ENCODE measurements around the gene MS4A4E. TPM values are rescaled to one million over a fixed set of nuclear protein-coding genes. Genes with fewer than 3 reads are reported as not detected.
"Not testable (repeated sequence)": the region's sequence is repeated elsewhere in the genome, so short reads cannot be mapped to it uniquely, and the experiment has no call there.

The MS4A4E gene
- polyA plus RNA-seq (ENCODE audit: low read depth in 6 of 6), result not detected

DNA sequence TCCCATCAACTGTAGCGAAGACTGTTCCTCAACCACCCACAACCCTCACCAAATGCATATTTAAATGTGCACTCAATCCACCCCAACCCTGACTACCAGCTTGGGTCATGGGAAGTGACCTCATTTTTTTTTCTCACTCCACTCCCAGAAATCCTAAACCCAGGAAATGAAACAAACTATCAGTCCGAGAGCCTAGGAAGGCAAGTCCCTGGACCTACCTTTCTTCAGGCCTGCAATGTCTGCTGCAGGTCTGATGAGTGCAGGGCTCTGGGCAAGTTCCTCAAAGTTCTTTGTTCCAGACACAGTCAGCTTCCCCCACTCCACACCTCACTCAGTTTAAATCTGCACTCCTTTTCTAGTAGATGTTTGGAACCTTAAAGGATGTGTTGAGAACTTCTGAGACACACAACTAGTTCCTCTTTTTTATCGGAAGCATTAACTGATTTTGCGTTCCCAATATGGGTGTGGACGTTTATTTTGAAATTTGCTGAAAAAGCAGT is at the start of gene MS4A4E:
TSS of gene MS4A4E (minus strand) at position 398 of the 500 bp plus-strand sequence. CDS start 13,082 bp downstream, outside the sequence.
- peaks cover 9 to 20% (median 11%) of the 10 kb centered on the region in 3 donors for H3K4me1 Mint-ChIP-seq
- H3K4me3 Mint-ChIP-seq, result peak within 1 kb of the TSS in 4 of 8 donors; percentile 29 to 57 (median 50)
- no peaks in the 10 kb centered on the region for H3K36me3 Mint-ChIP-seq
- H3K9me3 Mint-ChIP-seq, result no peaks in the 10 kb centered on the region
- peak; percentile 78 to 88 for ATAC-seq (ENCODE audit: low read depth in 2 of 2)
- peak within 1 kb of the TSS in 2 of 6 donors; percentile 1 to 55 for H3K27ac Mint-ChIP-seq
- peak; percentile 24 for DNase-seq
- no peaks in the 10 kb centered on the region for H3K27me3 Mint-ChIP-seq

DNA sequence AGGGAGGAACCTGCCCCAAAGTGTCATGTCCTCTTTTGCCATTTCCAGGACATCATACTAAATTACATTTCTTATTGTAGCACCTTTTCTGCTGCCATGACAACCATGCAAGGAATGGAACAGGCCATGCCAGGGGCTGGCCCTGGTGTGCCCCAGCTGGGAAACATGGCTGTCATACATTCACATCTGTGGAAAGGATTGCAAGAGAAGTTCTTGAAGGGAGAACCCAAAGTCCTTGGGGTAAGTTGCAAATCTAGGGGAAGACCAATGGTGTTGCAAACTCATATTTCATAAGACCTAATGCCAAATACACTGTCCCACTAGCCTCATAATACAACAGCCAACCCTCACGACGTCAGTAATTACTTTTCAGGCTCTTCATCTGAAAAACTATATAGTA is 49.2 kb upstream of the MS4A4E start:
- Mint-ChIP-seq H3K4me3 (no peak overlapping the region), H3K9me3 (peaks cover 0 to 12% (median 2%) of the 10 kb centered on the region in 7 donors), H3K4me1 (no peaks in the 10 kb centered on the region), H3K27me3 (peaks cover 0 to 4% (median 0%) of the 10 kb centered on the region in 3 donors), H3K27ac (no peak overlapping the region), H3K36me3 (peaks cover 0 to 7% of the 10 kb centered on the region in 2 donors)
- ATAC-seq (ENCODE audit: low read depth in 2 of 2) (no peak), DNase-seq (no peak)

DNA sequence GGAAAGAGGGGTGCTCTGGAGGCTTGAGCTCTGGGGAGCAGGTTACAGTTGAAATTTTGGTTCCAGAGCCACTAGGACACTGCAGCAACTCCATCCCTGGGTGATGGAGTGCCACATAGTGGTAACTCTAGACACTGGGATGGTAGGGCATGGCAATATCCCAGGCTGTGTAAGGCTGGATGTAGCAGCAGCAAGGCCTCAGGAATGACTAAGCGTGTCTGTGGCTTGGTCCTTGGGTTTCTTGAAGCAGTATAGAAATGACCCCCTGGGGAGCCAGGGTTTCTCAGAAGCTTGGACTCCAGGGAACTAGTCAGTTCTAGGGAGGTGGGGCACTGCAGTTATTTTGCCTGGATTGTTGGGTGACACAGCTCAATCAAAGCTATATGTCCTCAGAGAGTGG is 45.6 kb upstream of the MS4A4E start:
- Mint-ChIP-seq H3K36me3 (peaks cover 0 to 7% of the 10 kb centered on the region in 2 donors), H3K27me3 (no peaks in the 10 kb centered on the region), H3K9me3 (peaks cover 0 to 12% (median 2%) of the 10 kb centered on the region in 7 donors), H3K4me1 (no peaks in the 10 kb centered on the region), H3K4me3 (no peak overlapping the region), H3K27ac (peak overlapping the region in 2 of 6 donors; percentile 75 to 92)
- DNase-seq (no peak), ATAC-seq (ENCODE audit: low read depth in 2 of 2) (no peak)

DNA sequence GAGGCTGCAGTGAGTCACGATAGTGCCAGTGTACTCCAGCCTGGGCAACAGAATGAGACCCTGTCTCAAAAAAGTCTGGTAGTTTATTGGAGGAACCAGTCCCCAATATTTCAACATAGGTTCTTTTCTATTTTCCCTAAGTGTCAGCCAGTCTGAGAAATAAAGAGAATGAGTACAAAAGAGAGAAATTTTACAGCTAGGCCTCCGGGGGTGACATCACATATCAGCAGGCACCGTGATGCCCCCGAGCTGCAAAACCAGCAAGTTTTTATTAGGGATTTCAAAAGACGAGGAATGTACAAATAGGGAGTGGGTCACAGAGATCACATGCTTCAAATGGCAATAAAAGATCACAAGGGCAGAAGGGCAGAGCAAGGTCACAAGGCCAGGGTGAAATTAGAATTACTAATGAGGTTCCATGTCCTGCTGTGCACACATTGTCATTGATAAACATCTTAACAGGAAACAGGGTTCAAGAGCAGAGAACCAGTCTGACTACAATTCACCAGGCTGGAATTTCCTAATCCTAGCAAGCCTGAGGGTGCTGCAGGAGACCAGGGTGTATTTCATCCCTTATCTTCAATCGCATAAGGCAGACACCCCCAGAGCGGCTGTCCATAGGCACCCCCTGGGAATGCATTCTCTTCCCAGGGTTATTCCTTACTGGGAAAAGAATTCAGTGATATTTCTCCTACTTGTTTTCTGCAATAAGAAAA is 42.6 kb upstream of the MS4A4E start:
- H3K9me3 Mint-ChIP-seq, result peaks cover 0 to 12% (median 2%) of the 10 kb centered on the region in 7 donors
- not testable (repeated sequence) for ATAC-seq (ENCODE audit: low read depth in 2 of 2); H3K27me3 Mint-ChIP-seq; H3K4me3 Mint-ChIP-seq; H3K36me3 Mint-ChIP-seq; DNase-seq
- peaks cover 13 to 17% (median 14%) of the 10 kb centered on the region in 3 donors for H3K4me1 Mint-ChIP-seq
- peak overlapping the region in 2 of 6 donors; percentile 44 to 57 for H3K27ac Mint-ChIP-seq

DNA sequence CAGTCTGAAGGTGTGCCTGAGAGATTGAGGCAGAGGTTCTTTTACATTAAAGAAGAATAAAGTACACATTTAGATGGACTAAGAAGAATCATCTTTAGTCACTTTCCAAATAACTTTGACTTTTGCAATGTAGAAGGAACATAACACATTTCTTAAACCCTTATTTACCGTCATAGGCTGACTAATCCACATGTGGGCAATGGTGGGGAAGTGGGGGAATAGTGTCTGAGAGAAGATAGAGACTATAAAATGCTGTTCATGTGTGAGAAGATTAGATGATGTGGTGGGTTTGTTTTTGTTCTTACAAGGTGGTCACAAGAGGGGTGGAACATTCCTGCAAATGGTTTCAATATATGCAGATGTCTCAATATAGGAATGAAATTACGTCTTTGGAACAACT is 39.3 kb upstream of the MS4A4E start:
- H3K36me3 Mint-ChIP-seq, result no peaks in the 10 kb centered on the region
- no peaks in the 10 kb centered on the region for H3K9me3 Mint-ChIP-seq
- peak overlapping the region in 3 of 6 donors; percentile 5 to 44 (median 7) for H3K27ac Mint-ChIP-seq
- H3K4me3 Mint-ChIP-seq, result no peak overlapping the region
- ATAC-seq (ENCODE audit: low read depth in 2 of 2) (no peak), DNase-seq (no peak)
- peaks cover 15 to 23% (median 19%) of the 10 kb centered on the region in 3 donors for H3K4me1 Mint-ChIP-seq
- no peaks in the 10 kb centered on the region for H3K27me3 Mint-ChIP-seq

DNA sequence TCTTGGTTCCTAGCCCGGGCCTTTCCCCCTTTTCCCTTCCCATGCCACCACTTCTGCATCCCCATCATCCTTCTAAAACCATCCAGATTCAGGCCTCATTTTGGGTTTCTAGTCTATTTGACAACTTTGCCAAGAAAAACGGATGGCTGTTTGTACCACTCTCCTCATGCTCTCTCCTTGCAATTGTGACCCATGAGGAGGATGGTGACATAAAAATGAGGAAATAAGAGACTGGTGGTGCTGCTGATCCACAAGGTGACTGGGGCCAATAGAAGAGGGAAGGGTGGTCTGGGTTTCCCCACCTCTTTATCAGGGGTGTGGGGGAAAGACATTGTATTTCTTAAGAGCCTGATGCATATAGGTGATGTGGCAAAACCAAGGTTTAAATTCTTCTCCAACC is 38.5 kb upstream of the MS4A4E start:
- H3K4me3 Mint-ChIP-seq, result peak overlapping the region in 1 of 8 donors; percentile 6
- H3K4me1 Mint-ChIP-seq, result peaks cover 15 to 23% (median 19%) of the 10 kb centered on the region in 3 donors
- peak overlapping the region in 3 of 6 donors; percentile 44 to 57 (median 56) for H3K27ac Mint-ChIP-seq
- DNase-seq (no peak), ATAC-seq (ENCODE audit: low read depth in 2 of 2) (no peak)
- H3K9me3 Mint-ChIP-seq, result no peaks in the 10 kb centered on the region
- no peaks in the 10 kb centered on the region for H3K27me3 Mint-ChIP-seq
- H3K36me3 Mint-ChIP-seq, result no peaks in the 10 kb centered on the region

DNA sequence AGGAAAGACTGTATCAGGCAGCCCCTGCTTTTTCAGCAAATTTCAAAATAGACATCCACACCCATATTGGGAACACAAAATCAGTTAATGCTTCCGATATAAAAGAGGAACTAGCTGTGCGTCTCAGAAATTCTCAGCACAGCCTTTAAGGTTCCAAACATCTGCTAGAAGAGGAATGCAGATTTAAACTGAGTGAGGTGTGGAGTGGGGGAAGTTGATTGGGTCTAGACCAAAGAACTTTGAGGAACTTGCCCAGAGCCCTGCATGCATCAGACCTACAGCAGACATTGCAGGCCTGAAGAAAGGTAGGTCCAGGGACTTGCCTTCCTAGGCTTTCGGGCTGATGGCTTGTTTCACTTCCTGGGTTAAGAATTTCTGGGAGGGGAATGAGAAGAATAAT is 37.5 kb upstream of the MS4A4E start, which contains the start of gene MS4A4A:
TSS of gene MS4A4A (plus strand) at position 255 of the 400 bp plus-strand sequence. CDS start at position 265, 10 bp downstream.
- Mint-ChIP-seq H3K27me3 (no peaks in the 10 kb centered on the region), H3K9me3 (no peaks in the 10 kb centered on the region), H3K4me3 (peak within 1 kb of the TSS; percentile 4 to 74 (median 45)), H3K36me3 (no peaks in the 10 kb centered on the region), H3K27ac (peak within 1 kb of the TSS; percentile 20 to 96 (median 80)), H3K4me1 (peaks cover 15 to 23% (median 19%) of the 10 kb centered on the region in 3 donors)
- DNase-seq (peak; percentile 71), ATAC-seq (ENCODE audit: low read depth in 2 of 2) (peak; percentile 100)

DNA sequence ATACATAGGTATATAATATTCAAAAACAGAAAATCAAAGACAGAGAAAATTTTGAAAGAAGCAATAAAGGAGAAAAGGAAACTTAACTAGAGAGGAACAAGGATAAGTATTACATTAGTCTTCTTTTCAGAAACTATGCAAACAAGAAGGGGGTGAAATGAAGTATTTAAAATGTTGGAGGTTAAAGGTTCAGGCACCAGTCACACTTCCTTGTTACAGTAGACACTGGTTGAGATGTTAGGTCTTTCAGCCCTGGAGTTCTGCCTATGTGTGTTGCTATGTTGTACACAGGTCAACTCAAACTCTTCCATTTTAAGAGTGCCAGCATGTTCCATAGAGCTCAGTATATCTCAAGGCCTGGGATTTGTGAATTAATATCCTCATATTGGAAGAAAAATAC is 31.5 kb upstream of the MS4A4E start:
- H3K27me3 Mint-ChIP-seq, result no peaks in the 10 kb centered on the region
- peaks cover 0 to 5% (median 0%) of the 10 kb centered on the region in 7 donors for H3K9me3 Mint-ChIP-seq
- ATAC-seq (ENCODE audit: low read depth in 2 of 2), result no peak
- DNase-seq, result no peak
- H3K36me3 Mint-ChIP-seq, result no peaks in the 10 kb centered on the region
- no peak overlapping the region for H3K4me3 Mint-ChIP-seq
- H3K27ac Mint-ChIP-seq, result peak overlapping the region in 1 of 6 donors; percentile 22
- peaks cover 0 to 3% (median 0%) of the 10 kb centered on the region in 3 donors for H3K4me1 Mint-ChIP-seq

DNA sequence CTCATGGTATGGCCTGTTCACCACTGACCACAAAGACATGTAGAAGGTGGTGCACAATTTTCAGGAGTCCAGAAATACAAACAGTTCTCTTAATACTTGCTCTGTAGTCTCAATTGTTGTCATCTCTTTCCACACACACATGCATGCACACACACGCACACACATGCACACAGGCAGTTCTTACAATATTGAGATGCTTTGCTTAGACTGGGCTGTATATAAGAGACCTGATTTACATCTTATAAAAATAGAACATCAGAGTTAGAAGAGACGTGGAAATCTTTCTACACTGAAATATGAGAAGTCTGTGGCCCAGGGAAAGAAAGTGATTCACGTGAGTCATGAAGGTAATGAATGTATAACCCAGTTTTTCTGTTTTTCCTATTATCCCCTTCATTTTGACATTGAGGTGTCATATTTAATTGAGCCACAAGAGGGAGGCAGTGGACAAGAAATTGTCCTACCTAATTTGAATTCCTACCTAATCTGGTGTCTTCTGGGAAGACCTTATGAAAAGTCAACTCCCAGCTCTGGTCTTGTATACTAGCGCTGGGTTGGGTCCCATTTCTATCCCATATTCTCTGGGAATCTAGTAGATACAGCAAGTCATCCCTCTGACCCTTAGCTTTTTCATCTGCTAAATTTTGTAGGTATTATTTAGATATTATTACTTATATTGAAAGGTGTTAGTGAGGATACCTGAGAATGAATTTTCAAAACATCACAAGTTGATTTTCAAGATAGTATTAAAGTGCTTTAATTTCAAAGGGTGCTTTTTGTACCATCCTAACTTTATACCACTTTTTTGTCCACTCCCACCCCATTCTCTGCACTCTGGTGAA is 22.7 kb upstream of the MS4A4E start:
- DNase-seq (peak; percentile 40), ATAC-seq (ENCODE audit: low read depth in 2 of 2) (peak; percentile 35 to 54)
- Mint-ChIP-seq H3K27ac (no peak overlapping the region), H3K9me3 (peaks cover 0 to 6% (median 4%) of the 10 kb centered on the region in 7 donors), H3K4me1 (no peaks in the 10 kb centered on the region), H3K27me3 (no peaks in the 10 kb centered on the region), H3K4me3 (no peak overlapping the region), H3K36me3 (no peaks in the 10 kb centered on the region)

DNA sequence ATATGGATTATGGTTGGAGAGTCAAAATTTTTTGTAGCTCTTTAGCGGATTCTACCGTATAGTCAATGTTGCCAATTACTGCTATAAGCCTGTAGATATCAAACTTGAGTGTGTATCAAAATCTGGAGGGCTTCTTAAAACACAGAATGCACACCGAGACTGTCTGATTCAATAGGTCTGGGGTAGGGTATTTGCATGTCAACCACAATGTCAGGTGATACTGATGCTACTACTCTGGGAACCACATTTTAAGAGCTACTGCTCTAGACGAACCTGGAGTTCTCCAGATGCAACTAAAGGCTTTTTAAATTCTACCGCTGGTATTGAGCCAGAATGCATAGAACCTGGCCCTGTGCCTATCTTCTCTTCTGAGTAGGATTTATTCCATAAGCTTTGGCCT is 21.7 kb upstream of the MS4A4E start:
- Mint-ChIP-seq H3K9me3 (peaks cover 0 to 6% (median 4%) of the 10 kb centered on the region in 7 donors), H3K27ac (peak overlapping the region in 1 of 6 donors; percentile 1), H3K4me1 (no peaks in the 10 kb centered on the region), H3K36me3 (no peaks in the 10 kb centered on the region), H3K4me3 (no peak overlapping the region), H3K27me3 (no peaks in the 10 kb centered on the region)
- ATAC-seq (ENCODE audit: low read depth in 2 of 2) (no peak), DNase-seq (no peak)

DNA sequence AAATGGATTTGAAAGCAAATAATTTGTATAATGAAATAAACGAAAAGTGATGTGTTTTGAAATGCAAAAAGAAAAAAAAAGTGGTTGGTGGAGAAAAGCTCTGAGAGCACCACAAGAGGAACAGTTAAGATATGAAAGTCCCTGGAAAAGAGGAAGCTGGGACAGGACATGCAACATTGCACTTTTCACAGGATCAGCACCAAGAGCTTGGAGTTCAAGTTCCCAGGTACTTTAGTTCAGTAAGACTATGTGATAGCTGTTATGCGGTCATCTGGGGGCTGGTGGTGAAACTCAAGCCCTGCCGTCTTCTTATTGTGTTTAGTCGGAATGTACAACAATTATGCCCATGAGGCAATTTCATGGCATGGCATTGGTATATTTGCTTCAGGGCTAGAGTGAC is 20.5 kb upstream of the MS4A4E start:
- no peaks in the 10 kb centered on the region for H3K27me3 Mint-ChIP-seq
- no peaks in the 10 kb centered on the region for H3K4me1 Mint-ChIP-seq
- no peaks in the 10 kb centered on the region for H3K36me3 Mint-ChIP-seq
- H3K9me3 Mint-ChIP-seq, result peaks cover 0 to 6% (median 4%) of the 10 kb centered on the region in 7 donors
- H3K27ac Mint-ChIP-seq, result no peak overlapping the region
- no peak overlapping the region for H3K4me3 Mint-ChIP-seq
- no peak for DNase-seq
- ATAC-seq (ENCODE audit: low read depth in 2 of 2), result no peak

DNA sequence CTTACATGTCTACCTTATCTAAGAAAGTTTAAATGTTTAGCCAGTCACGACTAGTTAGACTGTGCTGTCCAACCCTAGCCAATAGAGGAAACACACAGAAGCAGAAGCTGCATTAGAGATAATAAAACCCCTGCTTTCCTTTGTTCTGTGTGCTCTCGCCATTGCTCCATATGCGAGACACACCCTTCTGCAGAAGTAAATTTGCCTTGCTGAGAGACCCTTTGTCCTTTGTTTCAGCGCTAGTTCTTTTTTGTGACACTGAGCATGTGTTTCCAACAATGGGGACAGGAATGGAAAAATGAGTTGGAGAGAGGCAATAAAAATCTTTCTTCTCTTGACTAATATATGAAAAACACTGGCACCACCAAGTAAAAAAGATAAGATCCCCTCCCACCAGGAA is 18.1 kb upstream of the MS4A4E start:
- Mint-ChIP-seq H3K4me1 (no peaks in the 10 kb centered on the region), H3K9me3 (peaks cover 0 to 6% (median 4%) of the 10 kb centered on the region in 7 donors), H3K36me3 (no peaks in the 10 kb centered on the region), H3K27ac (no peak overlapping the region), H3K27me3 (no peaks in the 10 kb centered on the region), H3K4me3 (no peak overlapping the region)
- ATAC-seq (ENCODE audit: low read depth in 2 of 2) (no peak), DNase-seq (no peak)

Data from naive B cell (primary cell).